Stomach (tissue), 4 donors: Measurements from ENCODE around the gene MYL3.

Source experiments
- POLR2AphosphoS5 ChIP-seq, 3 donors: sonication (generic); formaldehyde crosslinking; IDR thresholded peaks; one replicate each; pipeline ENCODE4 v1.6.1; 2016; ENCODE audit warnings: antibody characterized with exemption in 3 of 3
- TF ChIP-seq, protein P1 (sequence below), 7 experiments: fragments of 450-650 bp in 4 of 7; fragments of 200-600 bp in 3 of 7; sonication (generic) in 3 of 7; IDR thresholded peaks; one replicate each; pipeline ENCODE4 v1.5.1; 2016 to 2019; ENCODE audit warnings: antibody characterized with exemption in 7 of 7, control low read depth in 2 of 7, mild to moderate bottlenecking in 1 of 7

DNA sequence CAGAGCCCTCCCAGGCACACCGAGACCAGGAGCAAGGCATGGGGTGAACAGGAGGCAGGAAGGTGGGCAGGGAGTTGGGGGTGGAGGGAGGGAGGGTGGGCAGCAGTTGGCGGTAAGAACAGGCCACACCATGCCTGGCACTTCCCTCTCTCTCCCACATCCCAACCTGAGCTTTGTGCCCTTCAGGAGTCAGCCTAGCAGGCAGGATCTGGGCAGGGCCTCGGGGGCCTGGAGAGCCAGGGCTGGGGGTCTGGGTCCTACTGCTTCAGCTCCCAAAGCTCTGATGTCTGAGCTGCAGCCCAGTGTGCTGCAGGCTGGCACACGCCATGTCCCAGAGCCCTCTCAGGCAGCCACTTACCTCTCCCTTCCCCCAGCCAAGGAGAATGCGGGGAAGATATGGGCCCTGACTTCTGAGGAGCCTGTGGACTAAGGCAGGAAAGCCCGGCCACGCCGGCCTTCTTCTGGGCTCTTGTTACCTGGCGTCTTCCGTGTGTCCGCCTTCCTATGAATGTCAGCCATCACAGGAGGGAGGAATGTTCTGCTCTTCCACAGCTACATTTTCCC, 2.9 kb upstream of the MYL3 start:
- TF ChIP-seq, protein P1, sequence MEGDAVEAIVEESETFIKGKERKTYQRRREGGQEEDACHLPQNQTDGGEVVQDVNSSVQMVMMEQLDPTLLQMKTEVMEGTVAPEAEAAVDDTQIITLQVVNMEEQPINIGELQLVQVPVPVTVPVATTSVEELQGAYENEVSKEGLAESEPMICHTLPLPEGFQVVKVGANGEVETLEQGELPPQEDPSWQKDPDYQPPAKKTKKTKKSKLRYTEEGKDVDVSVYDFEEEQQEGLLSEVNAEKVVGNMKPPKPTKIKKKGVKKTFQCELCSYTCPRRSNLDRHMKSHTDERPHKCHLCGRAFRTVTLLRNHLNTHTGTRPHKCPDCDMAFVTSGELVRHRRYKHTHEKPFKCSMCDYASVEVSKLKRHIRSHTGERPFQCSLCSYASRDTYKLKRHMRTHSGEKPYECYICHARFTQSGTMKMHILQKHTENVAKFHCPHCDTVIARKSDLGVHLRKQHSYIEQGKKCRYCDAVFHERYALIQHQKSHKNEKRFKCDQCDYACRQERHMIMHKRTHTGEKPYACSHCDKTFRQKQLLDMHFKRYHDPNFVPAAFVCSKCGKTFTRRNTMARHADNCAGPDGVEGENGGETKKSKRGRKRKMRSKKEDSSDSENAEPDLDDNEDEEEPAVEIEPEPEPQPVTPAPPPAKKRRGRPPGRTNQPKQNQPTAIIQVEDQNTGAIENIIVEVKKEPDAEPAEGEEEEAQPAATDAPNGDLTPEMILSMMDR (IDR thresholded peaks at IDR 0.05): no peak
- no peak for TF ChIP-seq POLR2AphosphoS5 (IDR thresholded peaks at IDR 0.05)
